GM21737 (cell line): ENCODE data around the gene MOGAT3.
A peak's percentile ranks its signal among the peaks of the same experiment; 100 is the strongest.

Experiments
- ATAC-seq: cut with Tn5 transposase; IDR thresholded peaks from one replicate; pipeline ENCODE4 v1.9.1; 2021; ENCODE audit warnings: mild to moderate bottlenecking, moderate library complexity; ENCODE audit not compliant: unreplicated experiment

MOGAT3 gene

GRCh38 chr7:101162551-101163278 is 38.1 kb downstream of the MOGAT3 start:
- no peak for ATAC-seq

GRCh38 chr7:101161692-101162471 is 39.0 kb downstream of the MOGAT3 start:
- ATAC-seq: no peak

- no peak for ATAC-seq
Measured at GRCh38 chr7:101160910-101161309, 39.9 kb downstream of the MOGAT3 start.

- ATAC-seq: no peak
Measured at GRCh38 chr7:101159696-101160674, 40.9 kb downstream of the MOGAT3 start.

- no peak for ATAC-seq
Measured at GRCh38 chr7:101156866-101157589, 43.8 kb downstream of the MOGAT3 start.

GRCh38 chr7:101156277-101156676 is 44.6 kb downstream of the MOGAT3 start:
- ATAC-seq: no peak

GRCh38 chr7:101155303-101155702 is 45.5 kb downstream of the MOGAT3 start:
- no peak for ATAC-seq

GRCh38 chr7:101154693-101155102 is 46.1 kb downstream of the MOGAT3 start:
- peak; percentile 14 for ATAC-seq

- peak; percentile 76 for ATAC-seq
Measured at GRCh38 chr7:101153969-101154692, 46.7 kb downstream of the MOGAT3 start, which contains the start of gene AP1S1. TSS of gene AP1S1 (plus strand) at chr7:101154476. CDS start at chr7:101154515, 39 bp downstream.

- no peak for ATAC-seq
Measured at GRCh38 chr7:101151908-101152651, 48.8 kb downstream of the MOGAT3 start.
